Suprapubic skin (tissue), 4 donors: ENCODE measurements around the gene DHX16.

Experiments used
- CTCF ChIP-seq, 2 donors: fragments of 200-600 bp in 1 of 2; fragments of 450-650 bp in 1 of 2; sonication (generic) in 1 of 2; IDR thresholded peaks; one replicate each; pipeline ENCODE4 v1.5.1; 2016 to 2019; ENCODE audit warnings: antibody characterized with exemption in 2 of 2, mild to moderate bottlenecking in 1 of 2, moderate library complexity in 1 of 2
- EP300 ChIP-seq: sonication (generic); formaldehyde crosslinking; IDR thresholded peaks from one replicate; pipeline ENCODE4 v1.6.1; 2017; ENCODE audit warnings: antibody characterized with exemption
- POLR2A ChIP-seq, 2 donors: fragments of 450-650 bp; IDR thresholded peaks; one replicate each; pipeline ENCODE4 v1.6.1; 2017; ENCODE audit warnings: antibody characterized with exemption in 2 of 2, mild to moderate bottlenecking in 2 of 2, moderate library complexity in 2 of 2
- POLR2AphosphoS5 ChIP-seq, 3 donors: sonication (generic); formaldehyde crosslinking; IDR thresholded peaks; one replicate each; pipeline ENCODE4 v1.6.1; 2017; ENCODE audit warnings: antibody characterized with exemption in 3 of 3

GRCh38 chr6:30657454-30657853 is 15.4 kb downstream of the DHX16 start:
- no peak for TF ChIP-seq POLR2A (IDR thresholded peaks at IDR 0.05)
- no peak for TF ChIP-seq CTCF (IDR thresholded peaks at IDR 0.05)
- no peak for TF ChIP-seq POLR2AphosphoS5 (IDR thresholded peaks at IDR 0.05)
- TF ChIP-seq EP300 = no peak
